ENCODE measurements around the gene MBP.

The MBP gene

DNA sequence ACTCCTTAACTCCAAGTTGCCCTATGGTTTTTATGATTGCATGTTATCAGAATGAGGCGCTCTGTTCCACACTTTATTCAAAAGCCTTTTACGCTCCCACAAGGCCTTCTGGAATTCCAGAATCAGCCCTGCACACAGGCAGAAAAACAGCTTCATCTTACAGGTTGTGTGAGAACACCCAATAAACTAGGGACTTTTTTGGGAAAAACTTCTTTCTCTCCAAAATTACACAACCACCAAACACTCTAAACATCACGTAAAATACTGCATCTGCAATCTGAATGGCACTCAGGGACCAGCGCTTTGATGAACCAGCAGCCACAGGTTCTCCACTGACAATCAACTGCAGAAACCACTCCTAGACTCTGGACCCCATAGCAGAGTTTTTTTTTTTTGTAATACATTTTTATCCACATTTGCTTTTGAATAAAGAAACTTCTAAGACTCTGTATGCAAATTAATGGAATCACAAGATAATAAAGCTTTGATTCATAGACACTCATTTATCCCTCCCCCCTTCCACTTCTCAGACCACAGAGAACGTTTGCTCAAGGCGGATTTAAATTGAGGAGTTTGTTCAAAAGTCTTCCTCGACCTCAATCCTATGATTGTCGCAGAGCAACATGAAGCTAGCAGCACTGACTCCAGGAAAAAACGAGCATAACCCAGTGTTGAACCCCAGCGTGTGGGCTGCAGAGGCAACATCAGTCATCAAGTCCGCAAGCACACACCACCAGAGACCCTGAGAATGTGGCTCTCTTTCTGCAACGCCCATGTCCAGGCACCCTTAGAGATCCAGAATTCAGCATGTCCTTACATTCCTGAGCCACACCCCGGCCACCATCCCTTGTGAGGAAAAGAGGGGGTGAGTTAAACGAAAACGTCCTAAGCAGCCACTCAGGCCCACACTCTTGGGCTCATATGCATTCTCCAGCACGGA is 116.5 kb downstream of the MBP start:
- no peaks in the 10 kb centered on the region for H3K36me3 ChIP-seq (ENCODE audit: control insufficient read depth, insufficient read depth, low read length)
- H3K4me1 ChIP-seq (ENCODE audit: control insufficient read depth, insufficient read depth, low read length, poor library complexity, severe bottlenecking): no peaks in the 10 kb centered on the region
- no peak overlapping the region for H3K27ac ChIP-seq (ENCODE audit: low read depth, low read length, severe bottlenecking)
- no peak overlapping the region for H3K4me3 ChIP-seq (ENCODE audit: extremely low read depth, insufficient read depth, low read length, poor library complexity, severe bottlenecking)
- H3K9me3 ChIP-seq (ENCODE audit: control insufficient read depth, low read length): no peaks in the 10 kb centered on the region
- 86 to 89% methylated on average over 14 of the region's 16 CpGs for WGBS, 2 experiments (ENCODE audit: insufficient coverage in 2 of 2)

GRCh38 chr18:77015169-77015568 is 117.4 kb downstream of the MBP start:
- H3K9me3 ChIP-seq (ENCODE audit: control insufficient read depth, low read length): no peaks in the 10 kb centered on the region
- 80 to 87% methylated on average over 4 of the region's 4 CpGs for WGBS, 2 experiments (ENCODE audit: insufficient coverage in 2 of 2)

DNA sequence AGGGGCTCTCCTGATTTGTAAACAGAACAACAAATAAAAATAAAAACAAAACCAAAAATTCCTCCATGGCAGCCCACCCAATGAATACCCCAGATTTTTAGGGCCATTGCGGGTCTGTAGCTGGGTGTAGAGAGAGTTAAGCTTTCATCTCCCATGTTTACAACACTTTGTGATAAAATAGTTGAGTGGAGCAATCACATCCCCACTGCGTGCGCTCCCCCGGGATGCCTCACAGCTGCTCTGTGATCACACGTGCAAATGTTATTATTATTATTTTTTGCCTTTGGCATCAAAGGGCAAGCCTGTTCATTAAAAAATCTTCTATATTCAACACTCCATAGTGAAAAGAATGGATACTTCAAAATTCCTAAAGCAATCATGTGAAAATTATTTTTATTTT is 118.0 kb downstream of the MBP start:
- Histone ChIP-seq H3K4me3 (ENCODE audit: extremely low read depth, insufficient read depth, low read length, poor library complexity, severe bottlenecking) (no peak overlapping the region), H3K9me3 (ENCODE audit: control insufficient read depth, low read length) (no peaks in the 10 kb centered on the region), H3K4me1 (ENCODE audit: control insufficient read depth, insufficient read depth, low read length, poor library complexity, severe bottlenecking) (no peaks in the 10 kb centered on the region), H3K36me3 (ENCODE audit: control insufficient read depth, insufficient read depth, low read length) (no peaks in the 10 kb centered on the region), H3K27ac (ENCODE audit: low read depth, low read length, severe bottlenecking) (no peak overlapping the region)
- WGBS, 2 experiments (ENCODE audit: insufficient coverage in 2 of 2): 96% methylated on average over 4 of the region's 5 CpGs; no CpG with 5 or more reads in 1 of the 2 experiments

More at GRCh38 chr18:77015169-77015568, 117.4 kb downstream of the MBP start:
- no peak overlapping the region for H3K4me3 ChIP-seq (ENCODE audit: extremely low read depth, insufficient read depth, low read length, poor library complexity, severe bottlenecking)
- no peaks in the 10 kb centered on the region for H3K36me3 ChIP-seq (ENCODE audit: control insufficient read depth, insufficient read depth, low read length)
- no peak overlapping the region for H3K27ac ChIP-seq (ENCODE audit: low read depth, low read length, severe bottlenecking)
- H3K4me1 ChIP-seq (ENCODE audit: control insufficient read depth, insufficient read depth, low read length, poor library complexity, severe bottlenecking): no peaks in the 10 kb centered on the region

DNA sequence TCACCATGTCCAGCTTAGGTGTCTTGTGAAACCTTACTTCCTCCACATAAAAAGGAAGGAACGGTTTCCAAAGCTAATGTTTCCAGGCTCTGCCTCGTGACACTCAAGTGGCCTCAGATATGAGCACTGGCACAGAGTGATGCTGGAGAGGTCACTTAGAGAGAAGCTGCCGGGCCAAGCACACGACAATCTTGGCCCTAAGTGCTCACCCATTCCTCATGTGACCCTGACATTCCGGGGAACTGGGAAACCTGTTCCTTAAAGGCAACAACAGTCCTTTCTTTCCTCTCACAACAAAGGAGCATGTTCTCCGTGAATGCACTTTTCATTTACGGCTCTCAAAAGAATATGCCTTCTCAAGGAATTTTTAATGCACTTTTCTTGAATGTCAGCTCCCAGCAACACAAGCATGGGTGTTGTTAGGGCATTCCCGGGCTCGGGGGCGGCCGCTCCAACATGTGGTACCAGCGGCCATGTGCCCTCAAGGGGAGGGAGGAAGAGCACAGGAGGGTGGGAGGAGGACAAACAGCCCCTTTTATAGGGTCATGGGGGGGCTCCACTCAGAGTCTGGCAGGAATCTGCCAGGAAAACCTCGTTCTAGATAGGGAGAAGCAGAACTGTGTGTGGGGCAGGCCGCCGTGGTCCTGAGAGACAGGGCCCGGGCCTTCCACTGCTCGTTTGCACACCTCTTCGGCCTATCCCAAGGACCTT is 118.6 kb downstream of the MBP start:
- H3K4me1 ChIP-seq (ENCODE audit: control insufficient read depth, insufficient read depth, low read length, poor library complexity, severe bottlenecking): no peaks in the 10 kb centered on the region
- H3K36me3 ChIP-seq (ENCODE audit: control insufficient read depth, insufficient read depth, low read length): no peaks in the 10 kb centered on the region
- no peak overlapping the region for H3K4me3 ChIP-seq (ENCODE audit: extremely low read depth, insufficient read depth, low read length, poor library complexity, severe bottlenecking)
- WGBS, 2 experiments (ENCODE audit: insufficient coverage in 2 of 2): 87 to 90% methylated on average over 9 to 16 of the region's 18 CpGs
- H3K27ac ChIP-seq (ENCODE audit: low read depth, low read length, severe bottlenecking): no peak overlapping the region
- no peaks in the 10 kb centered on the region for H3K9me3 ChIP-seq (ENCODE audit: control insufficient read depth, low read length)

DNA sequence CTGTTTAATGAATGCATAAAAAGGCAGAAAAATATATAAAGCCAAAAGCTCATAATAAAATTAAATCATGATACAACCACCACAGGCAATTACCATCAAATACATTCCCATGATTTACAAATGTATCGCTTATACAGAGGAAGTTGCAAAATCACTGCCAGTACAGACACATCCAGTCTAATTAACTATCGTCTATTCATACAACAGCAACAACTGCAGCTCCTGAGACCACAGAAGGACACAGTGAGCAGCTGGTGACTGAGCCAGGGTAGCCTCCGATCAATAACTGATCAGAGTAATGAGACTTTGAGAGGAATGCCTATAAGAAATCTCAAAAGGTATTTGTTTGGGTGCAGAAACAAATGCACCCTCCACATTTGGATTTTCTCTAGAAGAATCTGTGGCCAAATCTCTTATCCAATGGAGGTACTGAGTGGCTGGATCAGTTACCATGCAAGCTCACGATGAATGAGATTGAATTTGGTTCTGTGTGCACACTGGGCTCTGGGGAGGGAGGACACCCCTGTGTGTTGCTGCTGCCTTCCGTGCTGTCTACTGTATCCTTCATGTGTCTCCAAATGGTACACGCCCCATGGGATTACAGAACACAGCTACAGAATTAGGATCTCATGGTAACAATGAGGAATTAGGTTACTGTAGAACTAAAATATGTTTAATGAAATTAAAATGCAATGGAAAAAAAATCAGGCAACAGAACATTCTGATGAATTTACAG is 119.6 kb downstream of the MBP start:
- Histone ChIP-seq H3K27ac (ENCODE audit: low read depth, low read length, severe bottlenecking) (no peak overlapping the region), H3K4me1 (ENCODE audit: control insufficient read depth, insufficient read depth, low read length, poor library complexity, severe bottlenecking) (no peaks in the 10 kb centered on the region), H3K4me3 (ENCODE audit: extremely low read depth, insufficient read depth, low read length, poor library complexity, severe bottlenecking) (no peak overlapping the region), H3K9me3 (ENCODE audit: control insufficient read depth, low read length) (no peaks in the 10 kb centered on the region), H3K36me3 (ENCODE audit: control insufficient read depth, insufficient read depth, low read length) (no peaks in the 10 kb centered on the region)
- 94 to 97% methylated on average over 3 to 5 of the region's 6 CpGs for WGBS, 2 experiments (ENCODE audit: insufficient coverage in 2 of 2)

- WGBS, 2 experiments (ENCODE audit: insufficient coverage in 2 of 2): 92 to 98% methylated on average over 6 to 7 of the region's 8 CpGs
- Histone ChIP-seq H3K27ac (ENCODE audit: low read depth, low read length, severe bottlenecking) (no peak overlapping the region), H3K9me3 (ENCODE audit: control insufficient read depth, low read length) (no peaks in the 10 kb centered on the region), H3K4me3 (ENCODE audit: extremely low read depth, insufficient read depth, low read length, poor library complexity, severe bottlenecking) (no peak overlapping the region), H3K4me1 (ENCODE audit: control insufficient read depth, insufficient read depth, low read length, poor library complexity, severe bottlenecking) (no peaks in the 10 kb centered on the region), H3K36me3 (ENCODE audit: control insufficient read depth, insufficient read depth, low read length) (no peaks in the 10 kb centered on the region)
These were observed 120.5 kb downstream of the MBP start for GRCh38 chr18:77012120-77012519.

- H3K9me3 ChIP-seq (ENCODE audit: control insufficient read depth, low read length): no peaks in the 10 kb centered on the region
- H3K27ac ChIP-seq (ENCODE audit: low read depth, low read length, severe bottlenecking): no peak overlapping the region
- H3K36me3 ChIP-seq (ENCODE audit: control insufficient read depth, insufficient read depth, low read length): no peaks in the 10 kb centered on the region
- no peak overlapping the region for H3K4me3 ChIP-seq (ENCODE audit: extremely low read depth, insufficient read depth, low read length, poor library complexity, severe bottlenecking)
- H3K4me1 ChIP-seq (ENCODE audit: control insufficient read depth, insufficient read depth, low read length, poor library complexity, severe bottlenecking): no peaks in the 10 kb centered on the region
- WGBS, 2 experiments (ENCODE audit: insufficient coverage in 2 of 2): 88 to 93% methylated on average over 13 to 19 of the region's 19 CpGs
These were observed 122.9 kb downstream of the MBP start for GRCh38 chr18:77009675-77010074.

DNA sequence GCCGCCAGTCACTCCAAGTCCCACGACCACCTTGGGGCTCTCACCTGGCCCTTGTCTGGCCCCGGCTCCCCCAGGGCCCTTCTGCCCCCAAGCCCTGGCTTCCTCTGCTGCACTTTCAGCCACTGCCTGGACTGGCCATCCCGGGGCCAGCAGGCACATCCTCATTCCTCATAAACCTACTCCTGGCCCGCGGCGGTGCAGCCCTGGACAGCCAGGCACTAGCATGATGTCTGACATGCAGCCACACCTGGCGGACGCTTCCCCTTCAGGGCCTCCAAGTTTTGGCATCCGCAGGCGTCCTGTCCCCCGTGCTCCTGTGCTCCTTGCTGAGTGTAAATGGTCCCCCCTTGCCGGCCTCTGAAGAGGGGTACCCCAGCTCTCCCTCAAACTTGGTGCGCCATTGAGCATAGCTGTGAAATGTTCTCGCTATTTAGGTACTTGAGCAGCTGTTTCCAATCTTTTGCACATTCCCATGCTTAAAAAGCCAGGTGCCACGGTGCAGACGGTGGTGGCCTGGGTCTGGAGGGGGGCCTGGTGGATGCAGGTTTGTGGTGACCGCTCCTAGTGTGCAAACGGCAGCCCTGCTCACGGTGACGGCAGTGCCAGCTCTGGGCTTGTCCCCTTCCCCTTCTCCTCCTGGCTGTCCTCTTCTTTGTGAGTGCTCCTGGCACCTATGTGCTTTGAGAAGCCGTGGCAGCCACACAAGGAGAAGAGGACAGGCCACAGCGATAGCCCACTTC is 123.8 kb downstream of the MBP start:
- Histone ChIP-seq H3K27ac (ENCODE audit: low read depth, low read length, severe bottlenecking) (no peak overlapping the region), H3K4me3 (ENCODE audit: extremely low read depth, insufficient read depth, low read length, poor library complexity, severe bottlenecking) (no peak overlapping the region), H3K36me3 (ENCODE audit: control insufficient read depth, insufficient read depth, low read length) (no peaks in the 10 kb centered on the region), H3K9me3 (ENCODE audit: control insufficient read depth, low read length) (no peaks in the 10 kb centered on the region), H3K4me1 (ENCODE audit: control insufficient read depth, insufficient read depth, low read length, poor library complexity, severe bottlenecking) (no peaks in the 10 kb centered on the region)
- 88 to 93% methylated on average over 13 to 19 of the region's 23 CpGs for WGBS, 2 experiments (ENCODE audit: insufficient coverage in 2 of 2)

DNA sequence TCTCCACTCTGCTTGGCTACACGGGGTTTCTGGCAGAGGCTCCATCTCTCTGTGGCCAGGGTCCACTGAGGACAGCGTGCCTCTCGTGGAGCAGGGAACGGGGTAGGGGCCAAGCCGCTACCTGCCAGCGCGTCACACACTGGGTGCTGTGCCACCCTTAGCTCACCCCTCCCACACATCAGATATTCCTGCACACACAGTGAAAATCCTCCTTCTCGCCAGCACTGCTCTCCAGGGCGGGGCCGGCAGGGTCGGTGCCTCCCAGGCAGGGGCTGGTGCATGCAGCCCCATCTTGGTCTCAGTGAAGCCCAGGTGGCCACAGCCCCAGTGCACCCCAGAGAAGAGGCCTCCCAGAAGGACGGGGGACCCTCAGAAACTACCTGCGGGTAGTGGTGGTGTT is 124.6 kb downstream of the MBP start:
- no peak overlapping the region for H3K4me3 ChIP-seq (ENCODE audit: extremely low read depth, insufficient read depth, low read length, poor library complexity, severe bottlenecking)
- no peaks in the 10 kb centered on the region for H3K4me1 ChIP-seq (ENCODE audit: control insufficient read depth, insufficient read depth, low read length, poor library complexity, severe bottlenecking)
- no peaks in the 10 kb centered on the region for H3K36me3 ChIP-seq (ENCODE audit: control insufficient read depth, insufficient read depth, low read length)
- no peaks in the 10 kb centered on the region for H3K9me3 ChIP-seq (ENCODE audit: control insufficient read depth, low read length)
- 90 to 95% methylated on average over 11 to 13 of the region's 13 CpGs for WGBS, 2 experiments (ENCODE audit: insufficient coverage in 2 of 2)
- H3K27ac ChIP-seq (ENCODE audit: low read depth, low read length, severe bottlenecking): no peak overlapping the region

- no peaks in the 10 kb centered on the region for H3K4me1 ChIP-seq (ENCODE audit: control insufficient read depth, insufficient read depth, low read length, poor library complexity, severe bottlenecking)
- no peaks in the 10 kb centered on the region for H3K9me3 ChIP-seq (ENCODE audit: control insufficient read depth, low read length)
- no peaks in the 10 kb centered on the region for H3K36me3 ChIP-seq (ENCODE audit: control insufficient read depth, insufficient read depth, low read length)
- 65 to 70% methylated on average over 10 to 12 of the region's 12 CpGs for WGBS, 2 experiments (ENCODE audit: insufficient coverage in 2 of 2)
- H3K4me3 ChIP-seq (ENCODE audit: extremely low read depth, insufficient read depth, low read length, poor library complexity, severe bottlenecking): no peak overlapping the region
- H3K27ac ChIP-seq (ENCODE audit: low read depth, low read length, severe bottlenecking): no peak overlapping the region
These were observed 125.3 kb downstream of the MBP start for GRCh38 chr18:77007251-77007650.

Measured in mesodermal cell (in vitro differentiated cells).